DND-41 (cell line): ENCODE data around the gene APOBEC4.

Experiments used
- CTCF ChIP-seq: IDR thresholded peaks from 2 replicates; pipeline ENCODE4 v1.5.1; 2012; ENCODE audit warnings: borderline replicate concordance, low read length, moderate library complexity, mild to moderate bottlenecking; ENCODE audit not compliant: poor library complexity, severe bottlenecking; ENCODE audit errors: extremely low read depth
- EZH2 ChIP-seq: IDR thresholded peaks from 3 replicates; pipeline ENCODE4 v1.6.1; 2012; ENCODE audit warnings: borderline replicate concordance, low read depth, mild to moderate bottlenecking, moderate library complexity, low read length, inconsistent platforms; ENCODE audit not compliant: severe bottlenecking

GRCh38 chr1:183653462-183653794 is 312 bp upstream of the APOBEC4 start:
- no peak for TF ChIP-seq EZH2
- no peak for TF ChIP-seq CTCF
